HG03460 (cell line): ENCODE measurements around the gene RAPGEF1.
"Not testable (repeated sequence)": the region's sequence is repeated elsewhere in the genome, so short reads cannot be mapped to it uniquely, and the experiment has no call there.

Experiments used
- ATAC-seq: cut with Tn5 transposase; IDR thresholded peaks from one replicate; pipeline ENCODE4 v1.9.1; 2021; ENCODE audit not compliant: unreplicated experiment

The RAPGEF1 gene

GRCh38 chr9:131739959-131740648 is at the start of gene RAPGEF1:
RAPGEF1 (minus strand) TSS chr9:131740076; CDS start chr9:131739830, 246 bp downstream.
- ATAC-seq, result no peak

- ATAC-seq, result no peak
These were observed 49.0 kb upstream of the RAPGEF1 start for GRCh38 chr9:131788851-131789250.

GRCh38 chr9:131787838-131788237 is 48.0 kb upstream of the RAPGEF1 start:
- ATAC-seq, result no peak

GRCh38 chr9:131784748-131785501 is 45.0 kb upstream of the RAPGEF1 start:
- no peak for ATAC-seq

- ATAC-seq, result no peak
These were observed 41.2 kb upstream of the RAPGEF1 start for GRCh38 chr9:131781069-131781468.

- ATAC-seq, result no peak
These were observed 36.6 kb upstream of the RAPGEF1 start for GRCh38 chr9:131776473-131776872.

GRCh38 chr9:131776036-131776435 is 36.2 kb upstream of the RAPGEF1 start:
- ATAC-seq, result no peak

GRCh38 chr9:131774636-131775035 is 34.8 kb upstream of the RAPGEF1 start:
- ATAC-seq, result no peak

GRCh38 chr9:131773911-131774379 is 34.1 kb upstream of the RAPGEF1 start:
- ATAC-seq, result no peak

- no peak for ATAC-seq
These were observed 33.1 kb upstream of the RAPGEF1 start for GRCh38 chr9:131772940-131773339.

- no peak for ATAC-seq
These were observed 31.8 kb upstream of the RAPGEF1 start for GRCh38 chr9:131771646-131772045.

GRCh38 chr9:131769361-131769760 is 29.5 kb upstream of the RAPGEF1 start:
- ATAC-seq, result no peak

- no peak for ATAC-seq
These were observed 24.7 kb upstream of the RAPGEF1 start for GRCh38 chr9:131764568-131764967.

- ATAC-seq, result no peak
These were observed 22.6 kb upstream of the RAPGEF1 start for GRCh38 chr9:131762356-131762932.

GRCh38 chr9:131759017-131759647 is 19.3 kb upstream of the RAPGEF1 start:
- no peak for ATAC-seq

- ATAC-seq, result no peak
These were observed 17.7 kb upstream of the RAPGEF1 start for GRCh38 chr9:131757549-131757948.

GRCh38 chr9:131755541-131756198 is 15.8 kb upstream of the RAPGEF1 start:
- no peak for ATAC-seq

- no peak for ATAC-seq
These were observed 15.0 kb upstream of the RAPGEF1 start for GRCh38 chr9:131754846-131755245.

- not testable (repeated sequence) for ATAC-seq
These were observed 13.9 kb upstream of the RAPGEF1 start for GRCh38 chr9:131753751-131754150.

- no peak for ATAC-seq
These were observed 12.5 kb upstream of the RAPGEF1 start for GRCh38 chr9:131752231-131752884.
